Right ventricle myocardium inferior (tissue), 1 donor: ENCODE results near the gene FUZ. TPM values are rescaled to one million over a fixed set of nuclear protein-coding genes. Genes with fewer than 3 reads are reported as not detected.

ENCODE experiments used
- ATAC-seq: fragments of 200-7000 bp; cut with Tn5 transposase; one replicate; pipeline ENCODE4 v1.9.1; 2020; ENCODE audit warnings: mild to moderate bottlenecking, moderate library complexity
- DNase-seq: peaks from one replicate; pipeline ENCODE4 v3.0.0; 2021; ENCODE audit errors: missing footprints
- intact Hi-C: fragments of 100-400 bp; cut with DNase I; formaldehyde crosslinking; loops from one replicate; pipeline ENCODE4 v1.11.0; 2022
- microRNA-seq: library from miRNA; unstranded; fragments of <30 nt; microRNA quantifications from one replicate; pipeline ENCODE4 v1.2.0, GENCODE V29; 2020
- total RNA-seq: library from RNA; stranded (reverse); fragmentation: NEBNext Ultra II Directional; extraction: Animal tissue kit (Norgen Biotek cat#: 25700); gene quantifications from one replicate; pipeline ENCODE4 v1.2.1, GENCODE V29; 2021
- donor health status: DM: no; HTN: yes; CAD: no; lungs with severe emphysema.

The FUZ gene
- total RNA-seq, 1 donor from 2014 or later, result 21.0 TPM

DNA sequence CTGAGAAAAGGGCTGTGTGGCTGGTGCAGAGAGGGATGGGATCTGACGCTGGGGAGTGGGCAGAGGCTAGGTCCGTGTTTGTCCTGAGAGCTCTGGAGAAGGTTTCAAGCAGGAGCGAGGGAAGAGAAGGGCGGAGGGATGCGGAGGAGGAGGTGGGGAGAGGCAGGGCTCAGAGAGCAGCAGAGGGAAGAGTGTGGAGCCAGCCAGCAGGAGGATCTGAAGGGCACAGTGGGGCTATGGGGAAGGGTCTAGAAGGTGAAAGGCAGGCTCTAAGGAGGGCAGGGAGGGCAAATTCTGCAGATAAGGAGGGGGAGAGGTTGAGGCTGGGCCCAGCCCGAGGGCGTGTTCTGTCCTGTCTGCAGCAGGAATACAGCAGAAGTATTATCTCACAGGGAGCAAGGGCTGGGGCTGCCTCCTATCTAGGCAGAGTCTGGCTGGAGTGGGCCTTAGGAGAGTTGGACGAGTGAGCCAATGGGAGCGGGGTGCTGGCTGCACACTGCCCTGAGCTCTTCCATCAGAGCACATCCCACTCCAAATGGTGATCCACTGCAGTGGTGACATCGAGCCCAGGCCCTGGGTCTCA is 40.2 kb downstream of the FUZ start:
- ATAC-seq, result no peak
- intact Hi-C loops, result no loop called here
- DNase-seq, result no peak

DNA sequence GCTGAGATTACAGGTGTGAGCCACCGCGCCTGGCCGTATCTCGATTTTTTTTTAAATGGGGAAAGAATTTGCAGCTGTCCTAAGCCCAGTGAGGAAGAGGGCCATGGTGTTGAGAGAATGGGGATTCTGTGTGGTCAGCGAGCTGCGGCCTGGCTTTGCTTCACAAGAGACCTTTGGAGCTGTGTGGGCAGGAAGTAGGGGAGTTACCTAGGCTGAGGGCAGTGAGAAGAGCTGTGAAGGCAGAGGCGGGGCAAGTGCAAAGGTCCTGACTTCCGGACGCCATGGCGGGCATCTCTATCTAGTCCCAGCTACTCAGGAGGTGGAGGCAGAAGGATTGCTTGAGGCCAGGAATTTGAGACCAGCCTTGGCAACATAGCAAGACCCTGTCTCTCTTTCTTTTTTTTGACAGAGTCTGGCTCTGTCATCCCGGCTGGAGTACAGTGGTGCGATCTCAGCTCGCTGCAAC is 41.4 kb downstream of the FUZ start:
- intact Hi-C loops, result no loop called here
- no peak for ATAC-seq
- no peak for DNase-seq

DNA sequence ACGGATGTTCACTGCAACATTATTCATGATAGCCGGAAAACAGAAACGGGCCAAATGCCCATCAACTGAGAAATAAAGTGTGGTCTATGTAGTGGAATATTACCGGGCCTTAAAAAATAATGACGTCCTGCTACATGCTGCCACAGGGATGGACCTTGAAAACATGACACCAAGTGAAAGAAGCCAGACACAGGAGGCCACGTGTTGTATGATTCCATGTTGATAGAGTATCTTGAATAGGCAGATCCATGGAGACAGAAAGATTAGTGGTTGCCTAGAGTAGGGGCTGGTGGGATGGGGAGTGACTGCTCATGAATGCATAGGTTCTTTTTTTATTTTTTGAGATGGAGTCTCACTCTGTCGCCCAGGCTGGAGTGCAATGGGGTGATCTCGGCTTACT is 42.6 kb downstream of the FUZ start:
- ATAC-seq (no peak), DNase-seq (no peak)
- intact Hi-C loops, result no loop called here

GRCh38 chr19:49767967-49768581 is 45.0 kb downstream of the FUZ start:
- ATAC-seq, result no peak
- peak; percentile 9 for DNase-seq
- intact Hi-C loops, result loop anchor here (2.0 to 10.0 kb wide), 3 partner anchors 83 to 683 kb away; partner anchors contain the start of genes ALDH16A1, PIH1D1, PTOV1 and SNRNP70

DNA sequence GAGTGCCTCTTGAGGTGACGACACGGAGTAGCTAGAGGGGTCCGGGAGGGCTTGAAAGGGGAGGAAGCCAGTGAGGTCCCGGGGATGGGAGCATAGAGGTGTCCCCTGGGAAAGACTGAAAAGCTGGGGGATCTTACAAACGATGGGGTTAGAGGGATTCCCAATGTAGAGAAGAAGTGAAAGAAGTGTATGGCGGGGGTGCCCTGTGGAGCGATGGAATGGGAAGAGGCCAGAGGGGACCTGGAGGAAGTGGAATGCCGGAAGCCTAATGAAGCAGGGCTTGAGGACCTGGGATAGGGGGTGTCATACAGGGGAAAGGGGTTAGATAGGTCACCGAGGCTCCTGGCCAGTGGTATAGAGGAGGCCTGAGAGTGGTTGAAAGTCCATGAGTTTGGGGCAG is 45.7 kb downstream of the FUZ start:
- intact Hi-C loops, result loop anchor here (2.0 to 10.0 kb wide), 3 partner anchors 83 to 683 kb away; partner anchors contain the start of genes ALDH16A1, PIH1D1, PTOV1 and SNRNP70
- ATAC-seq, result no peak
- DNase-seq, result no peak

GRCh38 chr19:49766930-49767299 is 46.2 kb downstream of the FUZ start, which contains the start of gene AP2A1:
Gene AP2A1 (plus strand): TSS chr19:49767001. CDS start chr19:49767134, 133 bp downstream.
- DNase-seq (no peak), ATAC-seq (no peak)
- intact Hi-C loops, result loop anchor here (1.0 to 10.0 kb wide), 6 partner anchors 46 to 682 kb away; partner anchors contain the start of genes AKT1S1, ALDH16A1, FUZ and PIH1D1

DNA sequence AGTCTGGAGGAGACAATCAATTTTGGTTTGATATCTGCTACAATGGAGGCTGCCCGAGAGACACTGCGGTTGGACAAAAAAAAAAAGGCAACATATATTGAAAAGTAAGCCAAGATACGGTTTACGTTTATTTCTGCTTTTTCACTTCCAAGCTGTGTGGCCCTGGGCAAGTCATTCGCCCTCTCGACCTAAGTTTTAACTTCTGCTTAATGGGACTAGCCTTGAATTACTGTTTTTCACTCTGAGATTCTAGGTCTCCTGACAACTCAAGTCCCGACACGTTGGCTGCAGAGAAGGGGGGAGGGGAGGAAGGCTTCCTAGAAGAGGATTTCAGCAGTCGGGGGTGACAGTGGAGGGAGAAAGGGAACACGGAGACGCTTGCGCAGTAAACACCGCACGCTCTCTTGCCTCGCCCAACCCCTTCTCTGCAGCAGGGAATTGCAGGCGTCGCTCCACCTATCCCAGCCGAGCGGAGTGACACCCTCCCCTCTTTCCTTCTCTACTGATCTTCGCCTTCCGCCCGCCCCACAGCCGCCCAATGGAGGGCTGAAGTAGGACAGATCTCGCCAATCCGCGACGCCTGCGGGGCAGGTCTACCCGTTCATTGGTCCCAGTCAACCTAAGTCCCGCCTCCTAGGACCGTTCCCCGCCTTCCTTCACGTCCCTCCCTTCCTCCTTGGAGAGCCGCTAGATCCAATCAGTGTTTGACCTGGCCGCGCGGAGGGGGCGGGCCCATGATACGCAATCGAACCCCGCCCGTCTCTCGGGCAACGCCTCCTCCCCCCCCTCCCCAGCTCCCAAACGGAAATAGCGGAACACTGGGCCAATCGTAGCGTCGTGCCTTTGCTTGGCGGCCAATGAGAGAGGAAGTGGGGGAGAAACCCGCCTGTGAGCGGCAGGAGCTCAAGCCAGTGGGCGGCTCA is 46.8 kb downstream of the FUZ start:
- ATAC-seq (peak; percentile 93), DNase-seq (peak; percentile 100)
- intact Hi-C loops, result loop anchor here (1.0 to 10.0 kb wide), 6 partner anchors 47 to 681 kb away; partner anchors contain the start of genes AKT1S1, ALDH16A1, FUZ and PIH1D1

- ATAC-seq, result no peak
- intact Hi-C loops, result loop anchor here (5.0 to 10.0 kb wide), 3 partner anchors 72 to 680 kb away; partner anchors contain the start of genes ALDH16A1, CPT1C, PIH1D1 and SNRNP70
- DNase-seq, result peak; percentile 31
These were observed 48.8 kb downstream of the FUZ start for GRCh38 chr19:49764341-49764740.

GRCh38 chr19:49763230-49763629 is 49.9 kb downstream of the FUZ start, which contains the start of gene TSKS:
Gene TSKS (minus strand): TSS chr19:49763306. CDS start chr19:49763247, 59 bp downstream.
- intact Hi-C loops, result loop anchor here (5.0 to 10.0 kb wide), 3 partner anchors 71 to 678 kb away; partner anchors contain the start of genes ALDH16A1, CPT1C, PIH1D1 and SNRNP70
- ATAC-seq, result no peak
- no peak for DNase-seq

DNA sequence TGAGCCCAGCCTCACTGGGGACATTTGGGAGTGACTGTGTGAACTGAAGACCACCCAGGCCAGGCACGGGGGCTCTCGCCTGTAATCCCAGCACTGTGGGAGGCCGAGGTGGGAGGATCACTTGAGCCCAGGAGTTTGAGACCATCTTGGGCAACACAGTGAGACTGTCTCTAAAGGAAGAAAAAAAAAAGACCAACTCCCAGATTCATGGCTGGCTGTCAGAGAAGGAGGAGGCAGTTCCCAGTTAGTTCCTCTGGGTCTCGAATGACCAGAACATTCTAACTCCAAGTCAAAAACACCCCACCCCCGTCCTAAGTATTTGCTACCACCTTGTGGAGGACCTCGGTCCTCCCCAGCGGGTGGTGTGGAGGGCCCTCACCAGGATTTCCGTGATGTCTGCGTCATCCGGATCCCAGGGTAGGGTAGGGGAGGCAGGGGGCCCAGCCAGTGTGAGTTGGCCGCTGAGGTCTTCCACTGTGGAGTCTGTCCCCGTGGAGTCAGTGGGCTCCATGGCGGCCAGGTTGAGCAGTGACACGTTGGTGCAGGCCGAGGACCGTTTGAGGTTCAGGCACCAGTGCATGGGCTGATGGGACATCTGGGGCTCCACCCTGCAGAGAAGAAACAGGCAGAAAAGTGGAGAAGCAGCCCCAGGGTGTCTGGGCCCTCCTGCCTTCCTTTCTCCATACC is 51.3 kb downstream of the FUZ start:
- intact Hi-C loops, result loop anchor here (5.0 to 10.0 kb wide), 3 partner anchors 69 to 677 kb away; partner anchors contain the start of genes ALDH16A1, CPT1C, PIH1D1 and SNRNP70
- no peak for ATAC-seq
- no peak for DNase-seq

DNA sequence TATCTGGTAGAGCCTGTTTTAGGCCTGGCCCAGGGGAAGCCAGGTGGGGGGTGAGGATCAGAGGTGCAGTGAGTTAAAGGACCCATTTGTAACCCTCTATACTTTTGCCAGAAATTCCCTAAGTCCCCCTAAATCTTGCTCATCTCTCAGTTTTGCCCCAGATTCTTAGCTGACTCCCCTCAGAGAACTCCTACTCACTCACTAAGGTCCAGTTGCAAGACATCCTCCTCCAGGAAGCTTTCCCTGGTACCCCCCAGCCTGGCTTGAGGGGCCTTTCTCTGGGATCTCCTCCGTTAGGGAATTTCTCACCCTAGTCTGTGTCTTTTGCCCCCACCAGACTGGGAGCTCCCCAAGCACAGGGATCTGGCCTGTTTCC is 51.9 kb downstream of the FUZ start:
- intact Hi-C loops, result loop anchor here (5.0 to 10.0 kb wide), 3 partner anchors 69 to 676 kb away; partner anchors contain the start of genes ALDH16A1, CPT1C, PIH1D1 and SNRNP70
- ATAC-seq, result no peak
- DNase-seq, result no peak

- ATAC-seq (no peak), DNase-seq (no peak)
- intact Hi-C loops, result no loop called here
These were observed 54.8 kb downstream of the FUZ start for GRCh38 chr19:49758292-49758691.

Small RNA genes within 50 kb of the gene (microRNA-seq; reads per million reads assigned to microRNA genes)
- gene MIR4749 (not detected), gene MIR6799 (not detected), gene MIR6800 (not detected)

Other genes starting within 250 kb of the FUZ start
- 49.6 TPM for gene NOSIP, start 232.7 kb downstream of the FUZ start, total RNA-seq
- gene PRRG2, start 232.0 kb downstream of the FUZ start, total RNA-seq, result 0.76 TPM
- gene PRR12, start 222.1 kb downstream of the FUZ start, total RNA-seq, result 14.5 TPM
- gene RRAS, start 173.1 kb downstream of the FUZ start, total RNA-seq, result 120 TPM
- 42.5 TPM for gene SCAF1, start 171.1 kb downstream of the FUZ start, total RNA-seq
- gene IRF3, start 147.4 kb downstream of the FUZ start, total RNA-seq, result 36.4 TPM
- 10.6 TPM for gene BCL2L12, start 147.4 kb downstream of the FUZ start, total RNA-seq
- gene PRMT1, start 136.0 kb downstream of the FUZ start, total RNA-seq, result 122 TPM
- gene ADM5, start 123.7 kb downstream of the FUZ start, total RNA-seq, result 0.84 TPM
- 2.9 TPM for gene CPT1C, start 122.2 kb downstream of the FUZ start, total RNA-seq
- gene TSKS, start 50.0 kb downstream of the FUZ start, total RNA-seq, result 0.57 TPM
- 76.4 TPM for gene AP2A1, start 46.3 kb downstream of the FUZ start, total RNA-seq
- gene MED25, start 5.0 kb upstream of the FUZ start, total RNA-seq, result 70.4 TPM
- 122 TPM for gene PTOV1, start 37.9 kb upstream of the FUZ start, total RNA-seq
- gene PNKP, start 54.3 kb upstream of the FUZ start, total RNA-seq, result 36.9 TPM
- gene AKT1S1, start 64.1 kb upstream of the FUZ start, total RNA-seq, result 37.2 TPM
- gene TBC1D17, start 64.4 kb upstream of the FUZ start, total RNA-seq, result 44.9 TPM
- 0.30 TPM for gene IL4I1, start 83.6 kb upstream of the FUZ start, total RNA-seq
- gene ATF5, start 115.9 kb upstream of the FUZ start, total RNA-seq, result 10.4 TPM
- gene NUP62, start 116.2 kb upstream of the FUZ start, total RNA-seq, result 30.4 TPM
- gene SIGLEC11, start 147.9 kb upstream of the FUZ start, total RNA-seq, result 0.60 TPM
- gene VRK3, start 212.1 kb upstream of the FUZ start, total RNA-seq, result 22.9 TPM
- gene ZNF473, start 212.7 kb upstream of the FUZ start, total RNA-seq, result 3.2 TPM